ENCODE measurements around the gene TRPT1. TPM values are rescaled to one million over a fixed set of nuclear protein-coding genes. Genes with fewer than 3 reads are reported as not detected.

TRPT1 gene
- total RNA-seq, 1 experiment from 2014 or later = 26.3 TPM

- Histone ChIP-seq H3K27me3 (no peaks in the 10 kb centered on the region), H3K36me3 (peaks cover 33% of the 10 kb centered on the region)
- DNase-seq = no peak
Observed at GRCh38 chr11:64208796-64209562, 17.0 kb downstream of the TRPT1 start.

GRCh38 chr11:64208086-64208795 lies 17.7 kb downstream of the TRPT1 start:
- Histone ChIP-seq H3K4me3 (no peak overlapping the region), H3K27me3 (no peaks in the 10 kb centered on the region), H3K9me3 (no peaks in the 10 kb centered on the region), H3K36me3 (peaks cover 40% of the 10 kb centered on the region)
- DNase-seq = no peak

More at GRCh38 chr11:64208796-64209562, 17.0 kb downstream of the TRPT1 start:
- Histone ChIP-seq H3K4me3 (no peak overlapping the region), H3K9me3 (no peaks in the 10 kb centered on the region)

GRCh38 chr11:64207256-64208085 lies 18.5 kb downstream of the TRPT1 start:
- Histone ChIP-seq H3K27me3 (no peaks in the 10 kb centered on the region), H3K9me3 (no peaks in the 10 kb centered on the region), H3K36me3 (peaks cover 48% of the 10 kb centered on the region), H3K4me3 (no peak overlapping the region)
- no peak for DNase-seq

GRCh38 chr11:64206457-64207255 lies 19.3 kb downstream of the TRPT1 start, which contains the start of gene FERMT3:
Gene FERMT3, plus strand, starts transcription at chr11:64206721. Its CDS starts 644 bp downstream, at chr11:64207365.
- H3K36me3 ChIP-seq = peaks cover 52% of the 10 kb centered on the region
- no peak within 1 kb of the TSS for H3K4me3 ChIP-seq
- no peaks in the 10 kb centered on the region for H3K9me3 ChIP-seq
- no peak for DNase-seq
- no peaks in the 10 kb centered on the region for H3K27me3 ChIP-seq

GRCh38 chr11:64204464-64204989 lies 21.5 kb downstream of the TRPT1 start:
- DNase-seq = peak; percentile 76
- Histone ChIP-seq H3K9me3 (no peaks in the 10 kb centered on the region), H3K36me3 (peaks cover 65% of the 10 kb centered on the region), H3K4me3 (no peak overlapping the region), H3K27me3 (no peaks in the 10 kb centered on the region)

GRCh38 chr11:64204080-64204440 lies 21.9 kb downstream of the TRPT1 start:
- peaks cover 65% of the 10 kb centered on the region for H3K36me3 ChIP-seq
- no peak overlapping the region for H3K4me3 ChIP-seq
- H3K27me3 ChIP-seq = no peaks in the 10 kb centered on the region
- no peaks in the 10 kb centered on the region for H3K9me3 ChIP-seq
- DNase-seq = no peak

- Histone ChIP-seq H3K27me3 (no peaks in the 10 kb centered on the region), H3K36me3 (peaks cover 70% of the 10 kb centered on the region), H3K4me3 (no peak overlapping the region), H3K9me3 (no peaks in the 10 kb centered on the region)
- no peak for DNase-seq
Observed at GRCh38 chr11:64203421-64204079, 22.4 kb downstream of the TRPT1 start.

GRCh38 chr11:64202992-64203391 lies 23.0 kb downstream of the TRPT1 start:
- Histone ChIP-seq H3K4me3 (no peak overlapping the region), H3K36me3 (peaks cover 75% of the 10 kb centered on the region), H3K27me3 (no peaks in the 10 kb centered on the region), H3K9me3 (no peaks in the 10 kb centered on the region)
- DNase-seq = no peak

- H3K36me3 ChIP-seq = peaks cover 81% of the 10 kb centered on the region
- DNase-seq = no peak
- H3K4me3 ChIP-seq = no peak overlapping the region
- no peaks in the 10 kb centered on the region for H3K27me3 ChIP-seq
- no peaks in the 10 kb centered on the region for H3K9me3 ChIP-seq
Observed at GRCh38 chr11:64201543-64201942, 24.4 kb downstream of the TRPT1 start.

GRCh38 chr11:64198511-64198910 lies 27.5 kb downstream of the TRPT1 start:
- peaks cover 81% of the 10 kb centered on the region for H3K36me3 ChIP-seq
- H3K27me3 ChIP-seq = no peaks in the 10 kb centered on the region
- no peak for DNase-seq
- H3K4me3 ChIP-seq = no peak overlapping the region
- no peaks in the 10 kb centered on the region for H3K9me3 ChIP-seq

- peaks cover 85% of the 10 kb centered on the region for H3K36me3 ChIP-seq
- DNase-seq = no peak
Observed at GRCh38 chr11:64196626-64197025, 29.4 kb downstream of the TRPT1 start.

GRCh38 chr11:64192434-64192833 lies 33.6 kb downstream of the TRPT1 start:
- no peak overlapping the region for H3K4me3 ChIP-seq
- DNase-seq = no peak
- H3K36me3 ChIP-seq = peaks cover 78% of the 10 kb centered on the region
- no peaks in the 10 kb centered on the region for H3K27me3 ChIP-seq
- H3K9me3 ChIP-seq = no peaks in the 10 kb centered on the region

More at GRCh38 chr11:64196626-64197025, 29.4 kb downstream of the TRPT1 start:
- no peaks in the 10 kb centered on the region for H3K27me3 ChIP-seq
- no peaks in the 10 kb centered on the region for H3K9me3 ChIP-seq
- H3K4me3 ChIP-seq = no peak overlapping the region

- H3K36me3 ChIP-seq = peaks cover 23% of the 10 kb centered on the region
- no peak overlapping the region for H3K4me3 ChIP-seq
- H3K9me3 ChIP-seq = no peaks in the 10 kb centered on the region
- DNase-seq = no peak
- no peaks in the 10 kb centered on the region for H3K27me3 ChIP-seq
Observed at GRCh38 chr11:64186492-64187165, 39.4 kb downstream of the TRPT1 start.

GRCh38 chr11:64185693-64186491 lies 40.1 kb downstream of the TRPT1 start, which contains the start of gene STIP1:
Gene STIP1, plus strand, starts transcription at chr11:64186171. Its CDS starts 91 bp downstream, at chr11:64186262.
- Histone ChIP-seq H3K36me3 (peaks cover 23% of the 10 kb centered on the region), H3K4me3 (peak within 1 kb of the TSS; percentile 80), H3K27me3 (no peaks in the 10 kb centered on the region), H3K9me3 (no peaks in the 10 kb centered on the region)
- peak; percentile 99 for DNase-seq

All from MG63 (cell line).